Panc1 (cell line): ENCODE results near the gene IKBIP. TPM values are rescaled to one million over a fixed set of nuclear protein-coding genes. Genes with fewer than 3 reads are reported as not detected.

Source experiments
- ATAC-seq: fragments of 200-7000 bp; cut with Tn5 transposase; 2 replicates; pipeline ENCODE4 v1.9.1; 2020; ENCODE audit warnings: mild to moderate bottlenecking, moderate library complexity
- BruUV-seq: library from RNA; stranded (reverse); fragments of 400-500 nt; replicated peaks from 2 replicates; lab custom pipeline; 2021; lab: Mats Ljungman, UMichigan
- CTCF ChIA-PET: fragments of 300-600 bp; sonication (Branson Sonifier 250); formaldehyde crosslinking; loops from one replicate; lab custom pipeline; 2022; ENCODE audit warnings: antibody characterized with exemption; lab: Charles Lee
- POLR2A ChIA-PET: fragments of 300-600 bp; sonication (Branson Sonifier 250); formaldehyde crosslinking; loops from one replicate; lab custom pipeline; 2022; ENCODE audit warnings: antibody characterized with exemption; lab: Charles Lee
- DNase-seq: peaks from one replicate; pipeline ENCODE4 v3.0.0-alpha.2; 2010; ENCODE audit warnings: low read depth, low spot score
- H3K27ac ChIP-seq: 2 replicates; pipeline ENCODE4 v1.5.1; 2011; ENCODE audit warnings: mild to moderate bottlenecking, low read length, inconsistent platforms
- H3K27me3 ChIP-seq: fragments of 200-500 bp; sonication (Bioruptor generic); 2 replicates; pipeline ENCODE4 v1.6.0; 2014; ENCODE audit warnings: low read length, inconsistent platforms; ENCODE audit not compliant: control insufficient read depth, insufficient read depth
- H3K36me3 ChIP-seq: fragments of 200-500 bp; sonication (Bioruptor generic); 2 replicates; pipeline ENCODE4 v1.5.1; 2014; ENCODE audit warnings: inconsistent platforms, mild to moderate bottlenecking, low read length, moderate library complexity; ENCODE audit not compliant: control insufficient read depth, insufficient read depth
- H3K4me1 ChIP-seq: 2 replicates; pipeline ENCODE4 v1.5.1; 2011; ENCODE audit warnings: inconsistent platforms, mild to moderate bottlenecking, low read length, moderate library complexity; ENCODE audit not compliant: control insufficient read depth, insufficient read depth
- H3K4me3 ChIP-seq, 2 experiments: 2 replicates each; pipeline ENCODE4 v1.5.1; 2011 to 2012; ENCODE audit warnings: low read depth in 2 of 2, low read length in 2 of 2, mild to moderate bottlenecking in 2 of 2, inconsistent platforms in 1 of 2, moderate library complexity in 1 of 2
- H3K9me3 ChIP-seq: fragments of 200-500 bp; sonication (Bioruptor generic); 2 replicates; pipeline ENCODE4 v1.5.1; 2014; ENCODE audit warnings: low read depth, mild to moderate bottlenecking, inconsistent platforms, low read length, moderate library complexity; ENCODE audit not compliant: control insufficient read depth, insufficient read depth
- CTCF ChIP-seq: fragments of 450-650 bp; IDR thresholded peaks from 2 replicates; pipeline ENCODE4 v1.5.1; 2017; ENCODE audit warnings: mild to moderate bottlenecking
- POLR2AphosphoS5 ChIP-seq: IDR thresholded peaks from 2 replicates; pipeline ENCODE4 v1.6.1; 2012; ENCODE audit warnings: mild to moderate bottlenecking, low read depth, low read length, moderate library complexity
- REST ChIP-seq, 2 experiments: IDR thresholded peaks; 2 replicates each; pipeline ENCODE4 v1.6.1; 2011 to 2012; ENCODE audit warnings: low read depth in 2 of 2, control low read depth in 1 of 2, low read length in 1 of 2, mild to moderate bottlenecking in 1 of 2, moderate library complexity in 1 of 2; ENCODE audit not compliant: insufficient read depth in 1 of 2
- SIN3A ChIP-seq: IDR thresholded peaks from 2 replicates; pipeline ENCODE4 v1.6.1; 2012; ENCODE audit warnings: low read depth, mild to moderate bottlenecking, low read length, moderate library complexity, borderline replicate concordance; ENCODE audit not compliant: insufficient read depth
- TCF7L2 ChIP-seq: IDR thresholded peaks from 2 replicates; pipeline ENCODE4 v1.6.1; 2011; ENCODE audit warnings: mild to moderate bottlenecking, low read depth, low read length, inconsistent platforms
- in situ Hi-C: cut with HindIII; loops from 2 replicates; pipeline ENCODE4 v1.10.0; 2016; ENCODE audit warnings: low sequenced_read_pairs, low pct_unique_long_range_greater_than_20kb
- intact Hi-C: fragments of 100-400 bp; cut with micrococcal nuclease; formaldehyde crosslinking; loops from one replicate; pipeline ENCODE4 v1.10.0; 2022; ENCODE audit not compliant: unreplicated experiment
- total RNA-seq: library from RNA; stranded (reverse); gene quantifications from one replicate; pipeline ENCODE4 v1.2.1, GENCODE V29; 2021; ENCODE audit not compliant: unreplicated experiment

IKBIP gene
- total RNA-seq, 1 experiment from 2014 or later, result 33.7 TPM

- no peaks in the 10 kb centered on the region for H3K36me3 ChIP-seq
- no peak overlapping the region for H3K27ac ChIP-seq
- CTCF ChIA-PET, result no interaction called here
- intact Hi-C loops (no loop called here), in situ Hi-C loops (no loop called here)
- no peaks in the 10 kb centered on the region for H3K9me3 ChIP-seq
- no peak overlapping the region for H3K4me3 ChIP-seq
- no peaks in the 10 kb centered on the region for H3K27me3 ChIP-seq
- no TSS peak for BruUV-seq
- peak; percentile 73 for ATAC-seq
- no peak for DNase-seq
- TF ChIP-seq TCF7L2, result no peak
- no peak for TF ChIP-seq CTCF
- no peak for TF ChIP-seq SIN3A
- no peak for TF ChIP-seq REST (IDR thresholded peaks at IDR 0.05; ENCODE audit: insufficient read depth in 1 of 2, low read depth in 2 of 2, low read length in 1 of 2)
- no peak for TF ChIP-seq POLR2AphosphoS5
- H3K4me1 ChIP-seq, result peaks cover 11% of the 10 kb centered on the region
- POLR2A ChIA-PET, result interaction anchor here (0.5 kb wide), 1 partner anchor 199 kb away, joined by 5 read pairs; no protein-coding TSS in a partner anchor
These were observed 8.8 kb downstream of the IKBIP start for GRCh38 chr12:98635657-98636323.

GRCh38 chr12:98618952-98619351, 25.6 kb downstream of the IKBIP start:
- CTCF ChIA-PET, result interaction anchor here (0.6 kb wide), 1 partner anchor 181 kb away, joined by 13 read pairs; no protein-coding TSS in a partner anchor
- intact Hi-C loops, result no loop called here

More at GRCh38 chr12:98618952-98619351, 25.6 kb downstream of the IKBIP start:
- in situ Hi-C loops, result no loop called here
- Histone ChIP-seq H3K27ac (no peak overlapping the region), H3K4me3 (no peak overlapping the region), H3K9me3 (no peaks in the 10 kb centered on the region), H3K4me1 (no peaks in the 10 kb centered on the region), H3K27me3 (no peaks in the 10 kb centered on the region), H3K36me3 (no peaks in the 10 kb centered on the region)
- no peak for TF ChIP-seq CTCF
- DNase-seq (no peak), ATAC-seq (no peak)
- POLR2A ChIA-PET, result interaction anchor here (0.9 kb wide), 1 partner anchor 13 kb away, joined by 3 read pairs; no protein-coding TSS in a partner anchor
- BruUV-seq, result no TSS peak
